ENCODE results near the gene ST6GAL1.

ST6GAL1 gene

DNA sequence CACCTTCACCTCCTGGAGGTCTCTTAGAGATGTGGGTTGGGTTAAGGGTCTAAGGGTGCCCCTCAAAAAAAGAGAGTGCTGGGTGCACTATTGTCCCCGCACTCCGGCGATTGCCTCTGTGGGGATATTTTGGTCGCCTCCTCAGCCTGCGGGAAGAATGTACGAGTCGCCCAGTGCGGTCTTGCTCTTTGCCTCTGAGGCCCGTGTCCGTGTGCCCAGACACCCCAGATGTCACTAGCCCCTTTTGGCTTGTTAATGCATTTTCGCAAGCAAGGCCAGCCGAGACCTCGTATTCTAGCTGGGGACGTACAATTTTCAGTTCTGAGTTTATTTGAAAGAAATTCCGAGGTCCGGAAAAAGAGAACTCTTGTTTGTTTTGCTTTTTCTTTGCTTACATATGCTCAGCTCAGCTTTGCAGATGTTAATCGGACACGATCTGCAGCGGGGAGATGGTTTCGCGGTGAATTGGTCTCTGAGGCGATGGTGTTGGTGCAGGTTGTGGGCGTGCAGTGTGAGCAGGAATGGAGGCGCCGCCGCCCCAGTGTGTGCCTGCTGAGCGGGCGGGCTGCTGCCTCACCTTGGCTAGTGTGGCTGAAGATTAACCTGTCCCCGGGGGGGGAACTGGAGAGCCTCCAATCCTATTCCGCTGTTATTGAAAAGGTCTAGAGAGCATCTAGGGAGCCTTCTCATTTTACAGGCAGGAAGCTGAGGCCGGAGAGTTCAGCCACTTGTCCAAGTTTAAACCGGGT lies 1.4 kb downstream of the ST6GAL1 start:
- TF ChIP-seq GATA2 (IDR thresholded peaks at IDR 0.05; ENCODE audit: low read depth, low read length) (peak; percentile 41; the same call in 1 of the 2 replicates), GATA3 (IDR thresholded peaks at IDR 0.05; ENCODE audit: low read depth, low read length) (no peak)

- TF ChIP-seq GATA2 (IDR thresholded peaks at IDR 0.05; ENCODE audit: low read depth, low read length) (no peak), GATA3 (IDR thresholded peaks at IDR 0.05; ENCODE audit: low read depth, low read length) (no peak)
Observed at GRCh38 chr3:186932281-186933181, 2.2 kb downstream of the ST6GAL1 start.

DNA sequence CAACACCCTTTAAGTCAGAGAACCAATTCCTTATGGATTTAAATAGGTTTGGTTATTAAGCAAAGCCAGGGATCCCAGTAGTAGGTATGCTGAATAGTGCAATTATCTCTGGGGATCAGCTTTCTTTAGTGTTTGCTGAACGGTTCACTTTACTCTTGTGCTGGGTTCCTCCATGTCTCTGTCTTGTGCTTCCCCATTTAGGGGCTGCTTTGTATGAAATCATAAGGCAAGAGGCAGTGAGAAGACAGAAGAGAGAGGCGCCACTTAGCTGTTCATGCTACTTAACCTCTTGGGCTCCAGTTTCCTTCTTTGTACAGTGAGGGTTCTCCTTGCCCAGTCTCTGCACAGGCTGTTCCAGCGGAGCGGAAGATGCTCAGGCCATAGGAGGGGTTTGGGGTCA lies 3.5 kb downstream of the ST6GAL1 start:
- TF ChIP-seq GATA3 (IDR thresholded peaks at IDR 0.05; ENCODE audit: low read depth, low read length) (no peak), GATA2 (IDR thresholded peaks at IDR 0.05; ENCODE audit: low read depth, low read length) (no peak)

DNA sequence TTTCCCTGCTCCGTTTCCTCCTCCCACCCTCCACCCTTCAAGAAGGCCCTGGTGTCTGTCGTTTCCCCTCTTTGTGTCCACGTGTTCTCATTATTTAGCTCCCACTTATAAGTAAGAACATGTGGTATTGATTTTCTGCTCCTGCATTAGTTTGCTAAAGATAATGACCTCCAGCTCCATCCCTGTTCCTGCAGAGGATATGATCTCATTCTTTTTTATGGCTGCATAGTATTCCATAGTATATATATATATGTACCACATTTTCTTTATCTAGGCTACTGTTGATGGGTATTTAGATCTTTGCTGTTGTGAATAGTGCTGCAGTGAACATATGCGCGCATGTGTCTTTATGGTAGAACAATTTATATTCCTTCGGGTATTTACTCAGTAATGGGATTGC lies 4.8 kb downstream of the ST6GAL1 start:
- no peak for TF ChIP-seq GATA3 (IDR thresholded peaks at IDR 0.05; ENCODE audit: low read depth, low read length)
- TF ChIP-seq GATA2 (IDR thresholded peaks at IDR 0.05; ENCODE audit: low read depth, low read length) = no peak

DNA sequence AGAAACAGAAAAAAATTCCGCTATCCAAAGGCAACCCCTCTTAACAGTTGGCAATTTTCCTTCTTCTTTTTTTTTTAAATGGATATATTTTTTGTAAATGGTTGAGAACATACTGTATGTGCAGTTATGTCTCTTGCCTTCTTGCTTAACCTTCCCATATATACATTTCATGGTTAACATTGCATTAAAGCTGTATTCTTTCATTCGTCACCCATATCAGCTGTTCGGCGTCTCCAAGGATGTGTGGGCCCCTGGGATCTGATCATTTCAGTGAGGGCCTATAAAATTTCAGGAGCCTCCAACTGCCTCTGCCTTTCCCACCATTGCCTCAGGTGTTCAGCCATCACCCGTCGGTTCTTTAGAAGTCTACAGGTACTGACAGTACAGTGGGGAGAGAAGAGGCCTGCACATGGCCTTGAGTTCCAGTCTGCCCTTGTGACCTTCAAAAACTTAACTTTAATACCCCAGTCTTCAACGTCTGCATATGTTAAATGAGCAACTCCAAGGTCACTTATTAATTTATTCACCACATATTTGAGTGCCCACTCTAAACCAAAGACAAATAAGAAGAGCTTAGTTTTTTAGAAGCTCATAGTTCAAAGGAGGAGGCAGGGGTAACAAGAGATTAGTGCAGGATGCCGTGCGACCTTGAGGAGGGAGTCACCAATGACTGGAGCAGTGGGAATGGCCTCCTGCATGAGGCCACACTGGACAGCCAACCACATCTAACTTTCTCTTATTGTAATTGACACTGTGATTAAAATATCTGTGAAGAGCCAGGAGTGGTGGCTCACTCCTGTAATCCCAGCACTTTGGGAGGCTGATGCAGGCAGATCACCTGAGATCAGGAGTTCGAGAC lies 6.9 kb downstream of the ST6GAL1 start:
- TF ChIP-seq GATA3 (IDR thresholded peaks at IDR 0.05; ENCODE audit: low read depth, low read length) (no peak), GATA2 (IDR thresholded peaks at IDR 0.05; ENCODE audit: low read depth, low read length) (no peak)

GRCh38 chr3:186938716-186939115 lies 8.4 kb downstream of the ST6GAL1 start:
- TF ChIP-seq GATA2 (IDR thresholded peaks at IDR 0.05; ENCODE audit: low read depth, low read length) (no peak), GATA3 (IDR thresholded peaks at IDR 0.05; ENCODE audit: low read depth, low read length) (no peak)

DNA sequence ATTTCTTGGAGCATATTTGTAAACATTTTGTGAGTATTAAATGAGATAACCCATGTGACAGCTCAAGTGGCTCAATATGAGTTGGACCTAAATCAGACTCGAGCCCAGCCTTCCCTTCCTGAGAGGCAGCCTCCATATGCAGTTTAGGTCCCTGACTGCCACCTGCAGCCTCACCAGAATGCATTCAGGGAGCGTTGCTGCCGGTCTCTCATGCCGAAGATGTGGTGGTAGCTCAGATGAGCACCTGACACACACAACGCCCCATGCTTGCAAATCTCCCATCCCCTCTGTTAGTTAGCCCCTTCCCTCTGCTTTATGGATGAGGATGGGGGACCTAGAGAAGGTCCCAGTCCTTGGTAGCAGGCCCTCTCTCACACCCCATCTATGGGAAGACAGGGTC lies 9.2 kb downstream of the ST6GAL1 start:
- no peak for TF ChIP-seq GATA3 (IDR thresholded peaks at IDR 0.05; ENCODE audit: low read depth, low read length)
- no peak for TF ChIP-seq GATA2 (IDR thresholded peaks at IDR 0.05; ENCODE audit: low read depth, low read length)

GRCh38 chr3:186940967-186941366 lies 10.6 kb downstream of the ST6GAL1 start:
- TF ChIP-seq GATA2 (IDR thresholded peaks at IDR 0.05; ENCODE audit: low read depth, low read length) (no peak), GATA3 (IDR thresholded peaks at IDR 0.05; ENCODE audit: low read depth, low read length) (no peak)

DNA sequence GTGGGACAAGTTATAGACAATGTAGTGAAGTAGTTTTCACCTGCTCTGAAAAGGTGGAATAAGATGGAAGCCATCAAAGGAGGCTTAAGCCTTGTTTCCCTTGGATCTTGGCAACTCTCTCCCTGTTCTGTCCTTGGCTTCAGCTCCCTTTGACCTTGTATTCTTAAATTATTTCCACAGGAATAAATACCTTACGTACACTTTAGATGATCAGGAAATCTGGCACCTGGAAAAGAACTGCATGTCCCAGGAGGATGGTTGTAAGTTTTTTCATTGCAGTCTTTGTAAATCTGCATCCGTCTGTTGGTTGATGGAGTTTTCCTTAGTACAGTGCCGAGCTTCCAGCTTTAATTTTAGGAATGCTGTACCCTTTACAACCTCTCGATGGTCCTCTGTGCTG lies 11.8 kb downstream of the ST6GAL1 start:
- TF ChIP-seq GATA3 (IDR thresholded peaks at IDR 0.05; ENCODE audit: low read depth, low read length) (no peak), GATA2 (IDR thresholded peaks at IDR 0.05; ENCODE audit: low read depth, low read length) (no peak)

- TF ChIP-seq GATA2 (IDR thresholded peaks at IDR 0.05; ENCODE audit: low read depth, low read length) (no peak), GATA3 (IDR thresholded peaks at IDR 0.05; ENCODE audit: low read depth, low read length) (no peak)
Observed at GRCh38 chr3:186945255-186945823, 15.0 kb downstream of the ST6GAL1 start.

DNA sequence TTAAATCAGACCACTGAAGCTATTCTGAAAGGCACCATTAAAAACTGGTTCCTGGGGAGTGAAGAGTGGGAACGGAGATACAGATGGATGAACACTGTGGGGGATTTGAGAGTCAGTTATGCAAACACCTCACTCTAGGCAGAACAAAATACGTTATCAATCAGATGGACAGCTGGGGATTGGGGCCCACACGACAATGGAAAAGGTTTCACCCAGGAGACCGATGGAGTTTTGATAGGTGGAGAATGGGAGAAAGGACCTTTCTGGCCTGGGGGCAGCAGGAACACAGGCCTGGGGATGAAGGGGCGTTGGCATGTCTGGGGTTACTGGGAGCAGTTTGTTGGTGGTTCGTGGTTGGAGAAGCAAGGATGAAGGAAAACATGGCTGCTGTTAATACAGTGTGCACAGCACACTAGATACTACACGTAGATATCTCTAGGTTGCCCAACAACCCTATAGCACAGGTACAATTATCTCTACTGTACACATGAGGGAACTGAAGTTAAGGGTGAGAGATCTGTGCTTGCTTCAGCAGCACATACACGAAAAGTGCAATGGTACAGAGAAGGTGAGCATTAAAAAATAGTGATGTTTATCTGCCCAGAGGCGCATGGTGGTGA lies 16.5 kb downstream of the ST6GAL1 start:
- TF ChIP-seq GATA3 (IDR thresholded peaks at IDR 0.05; ENCODE audit: low read depth, low read length) (no peak), GATA2 (IDR thresholded peaks at IDR 0.05; ENCODE audit: low read depth, low read length) (no peak)

DNA sequence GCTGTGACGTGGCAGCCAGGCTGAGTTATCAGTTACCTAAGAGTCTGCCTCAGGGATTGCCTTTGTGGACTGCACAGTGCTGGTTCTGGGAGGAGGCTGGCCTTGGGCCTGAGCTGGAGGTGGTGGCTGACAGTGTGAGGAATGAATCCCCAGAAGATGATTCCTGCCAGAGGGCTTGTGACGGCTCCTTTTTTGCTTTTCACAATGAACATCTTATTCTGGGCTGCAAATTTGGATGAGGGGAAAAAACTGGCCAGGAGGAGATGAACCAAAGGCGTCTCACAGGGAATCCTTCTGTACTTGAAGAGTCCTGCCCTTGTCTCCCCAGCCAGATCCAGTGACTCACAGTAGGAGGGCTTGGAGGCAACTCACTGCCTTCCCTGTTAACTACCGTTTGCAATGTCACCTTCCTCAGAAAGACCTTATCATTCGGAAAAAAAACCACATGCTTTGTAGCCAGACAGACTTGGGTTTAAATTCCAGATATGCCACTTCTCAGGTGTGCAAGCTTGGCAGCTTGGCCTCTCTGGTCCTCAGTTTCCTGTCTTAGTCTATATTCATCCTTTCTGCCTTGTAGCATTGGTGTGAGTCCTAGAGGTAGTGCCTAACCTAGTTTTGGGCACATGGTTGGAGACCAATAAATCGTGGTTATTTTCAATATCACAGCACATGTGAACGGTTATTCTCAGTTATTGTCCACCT lies 19.1 kb downstream of the ST6GAL1 start:
- no peak for TF ChIP-seq GATA3 (IDR thresholded peaks at IDR 0.05; ENCODE audit: low read depth, low read length)
- no peak for TF ChIP-seq GATA2 (IDR thresholded peaks at IDR 0.05; ENCODE audit: low read depth, low read length)
